CD14-positive monocyte (primary cell): ENCODE measurements around the gene HOXC9. TPM values are rescaled to one million over a fixed set of nuclear protein-coding genes. Genes with fewer than 3 reads are reported as not detected.
A peak's percentile ranks its signal among the peaks of the same experiment; 100 is the strongest.

Source experiments
- DNase-seq, 3 donors: peaks; one replicate each; pipeline ENCODE4 v3.0.0-alpha.2; 2011 to 2022
- H2AFZ ChIP-seq: 2 replicates; pipeline ENCODE4 v1.6.0; 2012; ENCODE audit warnings: mild to moderate bottlenecking, low read depth, low read length, inconsistent platforms; ENCODE audit not compliant: insufficient read depth, poor library complexity, severe bottlenecking
- H3K27ac ChIP-seq, 2 donors: 1 replicate in 1 of 2; 2 replicates in 1 of 2; pipeline ENCODE4 v1.5.1; 2012 to 2013; ENCODE audit warnings: low read length in 2 of 2, control low read depth in 1 of 2, inconsistent platforms in 1 of 2, low read depth in 1 of 2, mild to moderate bottlenecking in 1 of 2
- H3K27me3 ChIP-seq, 2 donors: one replicate each; pipeline versions ENCODE4 v1.6.0 to v1.6.1; 2011 to 2013; ENCODE audit warnings: low read length in 2 of 2; ENCODE audit not compliant: control insufficient read depth in 2 of 2, insufficient read depth in 2 of 2
- H3K36me3 ChIP-seq, 2 donors: replicated peaks in 1 of 2; 1 replicate in 1 of 2; 2 replicates in 1 of 2; pipeline versions ENCODE4 v1.5.1 to v1.6.1; 2012 to 2013; ENCODE audit warnings: low read length in 2 of 2, control low read depth in 1 of 2, inconsistent platforms in 1 of 2, mild to moderate bottlenecking in 1 of 2; ENCODE audit not compliant: insufficient read depth in 2 of 2, control insufficient read depth in 1 of 2
- H3K4me1 ChIP-seq, 2 donors: 1 replicate in 1 of 2; 2 replicates in 1 of 2; pipeline versions ENCODE4 v1.5.1 to v1.6.1; 2012 to 2013; ENCODE audit warnings: low read length in 2 of 2, control low read depth in 1 of 2, inconsistent platforms in 1 of 2, mild to moderate bottlenecking in 1 of 2, moderate library complexity in 1 of 2; ENCODE audit not compliant: insufficient read depth in 2 of 2, control insufficient read depth in 1 of 2
- H3K4me2 ChIP-seq: replicated peaks from 2 replicates; pipeline ENCODE3; 2012; ENCODE audit warnings: low read length, moderate library complexity, mild to moderate bottlenecking; ENCODE audit not compliant: poor library complexity, severe bottlenecking; ENCODE audit errors: extremely low read depth
- H3K4me3 ChIP-seq, 3 experiments: fragments of 200-600 bp in 1 of 3; sonication (generic) in 1 of 3; replicated peaks in 1 of 3; 1 replicate in 2 of 3; 2 replicates in 1 of 3; pipeline ENCODE4 v1.5.1; 2011 to 2013; ENCODE audit warnings: low read length in 3 of 3, mild to moderate bottlenecking in 3 of 3, control low read depth in 2 of 3, low read depth in 2 of 3, inconsistent platforms in 1 of 3, moderate library complexity in 1 of 3
- H3K79me2 ChIP-seq: 2 replicates; pipeline ENCODE4 v1.6.0; 2012; ENCODE audit warnings: mild to moderate bottlenecking, control low read depth, inconsistent platforms, low read length, moderate library complexity; ENCODE audit not compliant: insufficient read depth
- H3K9ac ChIP-seq: 2 replicates; pipeline ENCODE4 v1.6.0; 2017; ENCODE audit warnings: low read length, mild to moderate bottlenecking; ENCODE audit not compliant: insufficient read depth, poor library complexity, severe bottlenecking
- H3K9me3 ChIP-seq, 2 donors: replicated peaks in 1 of 2; 1 replicate in 1 of 2; 2 replicates in 1 of 2; pipeline versions ENCODE4 v1.5.1 to v1.6.1; 2012 to 2013; ENCODE audit warnings: low read length in 2 of 2, control low read depth in 1 of 2; ENCODE audit not compliant: control insufficient read depth in 1 of 2, insufficient read depth in 1 of 2
- H4K20me1 ChIP-seq: 2 replicates; pipeline ENCODE4 v1.6.0; 2012; ENCODE audit warnings: mild to moderate bottlenecking, low read length, control low read depth, moderate library complexity; ENCODE audit not compliant: insufficient read depth
- H3K27ac Mint-ChIP-seq, 7 donors: one replicate each; pipeline ENCODE4 v1.8.0; 2020; ENCODE audit warnings: mild to moderate bottlenecking in 7 of 7, mixed read lengths in 7 of 7, moderate library complexity in 6 of 7, inconsistent platforms in 2 of 7
- H3K27me3 Mint-ChIP-seq, 3 donors: one replicate each; pipeline ENCODE4 v1.8.0; 2021 to 2022; ENCODE audit warnings: low read depth in 3 of 3, mild to moderate bottlenecking in 3 of 3, mixed read lengths in 3 of 3, moderate library complexity in 3 of 3, inconsistent platforms in 1 of 3
- H3K36me3 Mint-ChIP-seq, 2 donors: one replicate each; pipeline ENCODE4 v1.8.0; 2020; ENCODE audit warnings: mixed read lengths in 2 of 2, inconsistent platforms in 1 of 2, mild to moderate bottlenecking in 1 of 2
- H3K4me1 Mint-ChIP-seq: one replicate; pipeline ENCODE4 v1.8.0; 2020; ENCODE audit warnings: mild to moderate bottlenecking, mixed read lengths
- H3K4me3 Mint-ChIP-seq, 2 donors: one replicate each; pipeline ENCODE4 v1.8.0; 2020; ENCODE audit warnings: mild to moderate bottlenecking in 2 of 2, mixed read lengths in 2 of 2, moderate library complexity in 1 of 2
- H3K9me3 Mint-ChIP-seq, 7 donors: one replicate each; pipeline ENCODE4 v1.8.0; 2020 to 2022; ENCODE audit warnings: mixed read lengths in 7 of 7, mild to moderate bottlenecking in 6 of 7, moderate library complexity in 6 of 7, inconsistent platforms in 2 of 7
- CTCF ChIP-seq: fragments of 200-600 bp; IDR thresholded peaks from one replicate; pipeline ENCODE4 v1.8.0; 2022; ENCODE audit warnings: antibody characterized with exemption, mild to moderate bottlenecking
- WGBS: methylation state at CpG from one replicate; pipeline ENCODE4 v1.1.5; 2013; ENCODE audit warnings: missing lambda C conversion rate; ENCODE audit not compliant: insufficient coverage; 5-methylcytosine and 5-hydroxymethylcytosine counted together
- intact Hi-C, 2 donors: fragments of 100-400 bp; cut with micrococcal nuclease; formaldehyde crosslinking; loops; one replicate each; pipeline versions ENCODE4 v1.15.0 to v1.15.1; 2023
- polyA plus RNA-seq, 3 donors: library from polyadenylated mRNA; depleted of rRNA in 1 of 3; unstranded in 2 of 3; stranded (reverse) in 1 of 3; fragments of 300-500 nt in 2 of 3; fragments of >200 nt in 1 of 3; fragmentation: Illumina TruSeq in 2 of 3; gene quantifications; 1 replicate in 2 of 3; 2 replicates in 1 of 3; pipeline ENCODE4 v1.2.3, GENCODE V29; 2012 to 2021

Gene HOXC9
- polyA plus RNA-seq, 3 donors, result not detected

GRCh38 chr12:54004841-54005530 is 5.0 kb downstream of the HOXC9 start:
- 6% methylated on average over 25 of the region's 31 CpGs for WGBS
- H3K4me2 ChIP-seq, result no peak overlapping the region
- peaks cover 5 to 65% of the 10 kb centered on the region in 2 donors for H3K9me3 ChIP-seq
- peaks cover 5 to 14% of the 10 kb centered on the region in 2 donors for H3K36me3 Mint-ChIP-seq
- TF ChIP-seq CTCF, result no peak
- peaks cover 14 to 23% of the 10 kb centered on the region in 2 donors for H3K4me1 ChIP-seq
- no peaks in the 10 kb centered on the region for H3K36me3 ChIP-seq
- peak overlapping the region; percentile 43 to 96 for H3K4me3 Mint-ChIP-seq
- H3K27ac ChIP-seq, result no peak overlapping the region
- H3K27me3 ChIP-seq, result peaks cover 85 to 98% of the 10 kb centered on the region in 2 donors
- H3K4me1 Mint-ChIP-seq, result peaks cover 28% of the 10 kb centered on the region
- no peaks in the 10 kb centered on the region for H3K79me2 ChIP-seq
- H4K20me1 ChIP-seq, result no peaks in the 10 kb centered on the region
- no peak overlapping the region for H3K4me3 ChIP-seq
- no peak overlapping the region for H3K9ac ChIP-seq
- peaks cover 96 to 99% (median 98%) of the 10 kb centered on the region in 3 donors for H3K27me3 Mint-ChIP-seq
- H3K27ac Mint-ChIP-seq, result no peak overlapping the region
- no peak overlapping the region for H2AFZ ChIP-seq
- peaks cover 0 to 29% (median 14%) of the 10 kb centered on the region in 7 donors for H3K9me3 Mint-ChIP-seq
- no peak for DNase-seq
- intact Hi-C loops, result loop anchor here in 1 of 2 donors (5.0 kb wide), 1 partner anchor 197 kb away; no protein-coding TSS in a partner anchor

- no peak overlapping the region for H3K4me2 ChIP-seq
Observed at GRCh38 chr12:54005531-54005852, 5.5 kb downstream of the HOXC9 start.

More at GRCh38 chr12:54005531-54005852, 5.5 kb downstream of the HOXC9 start:
- peaks cover 85 to 98% of the 10 kb centered on the region in 2 donors for H3K27me3 ChIP-seq
- Mint-ChIP-seq H3K27ac (no peak overlapping the region), H3K4me3 (peak overlapping the region; percentile 54 to 96), H3K4me1 (peaks cover 25% of the 10 kb centered on the region), H3K9me3 (peaks cover 0 to 28% (median 13%) of the 10 kb centered on the region in 7 donors), H3K36me3 (peaks cover 5 to 14% of the 10 kb centered on the region in 2 donors), H3K27me3 (peaks cover 97 to 99% (median 98%) of the 10 kb centered on the region in 3 donors)
- H3K4me3 ChIP-seq, result no peak overlapping the region
- no peak for TF ChIP-seq CTCF
- H4K20me1 ChIP-seq, result no peaks in the 10 kb centered on the region
- no peaks in the 10 kb centered on the region for H3K36me3 ChIP-seq
- DNase-seq, result no peak
- intact Hi-C loops, result loop anchor here in 1 of 2 donors (5.0 kb wide), 1 partner anchor 197 kb away; no protein-coding TSS in a partner anchor
- 4% methylated on average over 26 of the region's 26 CpGs for WGBS
- no peak overlapping the region for H3K9ac ChIP-seq
- no peak overlapping the region for H2AFZ ChIP-seq
- no peak overlapping the region for H3K27ac ChIP-seq
- peaks cover 2 to 64% of the 10 kb centered on the region in 2 donors for H3K9me3 ChIP-seq
- H3K79me2 ChIP-seq, result no peaks in the 10 kb centered on the region
- peaks cover 14 to 18% of the 10 kb centered on the region in 2 donors for H3K4me1 ChIP-seq
